Measurements from ENCODE around the gene EHBP1.

The EHBP1 gene

GRCh38 chr2:63035169-63035568, 329.7 kb downstream of the EHBP1 start:
- no peak for DNase-seq

- DNase-seq = no peak
These were observed 330.1 kb downstream of the EHBP1 start for GRCh38 chr2:63035660-63036059.

GRCh38 chr2:63038034-63038433, 332.5 kb downstream of the EHBP1 start:
- DNase-seq = no peak

GRCh38 chr2:63040586-63040985, 335.1 kb downstream of the EHBP1 start:
- DNase-seq = no peak

GRCh38 chr2:63041592-63041991, 336.1 kb downstream of the EHBP1 start:
- DNase-seq = no peak

GRCh38 chr2:63044362-63045327, 339.1 kb downstream of the EHBP1 start:
- no peak for DNase-seq

- no peak for DNase-seq
These were observed 341.0 kb downstream of the EHBP1 start for GRCh38 chr2:63046552-63046951.

GRCh38 chr2:63046961-63047320, 341.4 kb downstream of the EHBP1 start:
- DNase-seq = no peak

GRCh38 chr2:63047321-63048279, 342.1 kb downstream of the EHBP1 start:
- no peak for DNase-seq

- DNase-seq = no peak
These were observed 343.1 kb downstream of the EHBP1 start for GRCh38 chr2:63048367-63049171.

- no peak for DNase-seq
These were observed 343.9 kb downstream of the EHBP1 start for GRCh38 chr2:63049211-63049969.

- no peak for DNase-seq
These were observed 344.4 kb downstream of the EHBP1 start for GRCh38 chr2:63049970-63050333.

- peak; percentile 83 for DNase-seq
These were observed 345.0 kb downstream of the EHBP1 start, which contains the start of gene OTX1 for GRCh38 chr2:63050334-63051041. TSS of gene OTX1 (plus strand) at chr2:63050830. CDS start at chr2:63052991, 2,161 bp downstream.

GRCh38 chr2:63051042-63051794, 345.7 kb downstream of the EHBP1 start:
- DNase-seq = no peak

GRCh38 chr2:63051795-63052333, 346.4 kb downstream of the EHBP1 start:
- DNase-seq = no peak

GRCh38 chr2:63052411-63053080, 347.0 kb downstream of the EHBP1 start:
- DNase-seq = no peak

GRCh38 chr2:63053081-63053888, 347.8 kb downstream of the EHBP1 start:
- DNase-seq = no peak

- peak; percentile 55 for DNase-seq
These were observed 348.5 kb downstream of the EHBP1 start for GRCh38 chr2:63053889-63054602.
